ENCODE data around the gene TRIM36. TPM values are rescaled to one million over a fixed set of nuclear protein-coding genes. Genes with fewer than 3 reads are reported as not detected.

Gene TRIM36
- total RNA-seq, 3 donors from 2014 or later = 20.6 to 45.7 (median 27.1) TPM

- intact Hi-C loops (cut with DNase I, micrococcal nuclease) = no loop called here
- no peak overlapping the region for H3K4me3 ChIP-seq
- DNase-seq (peak in 1 of 3 donors; percentile 44), ATAC-seq (no peak)
- H3K36me3 ChIP-seq (ENCODE audit: low read depth) = no peaks in the 10 kb centered on the region
- H3K9me3 ChIP-seq = no peaks in the 10 kb centered on the region
- TF ChIP-seq, protein P1, sequence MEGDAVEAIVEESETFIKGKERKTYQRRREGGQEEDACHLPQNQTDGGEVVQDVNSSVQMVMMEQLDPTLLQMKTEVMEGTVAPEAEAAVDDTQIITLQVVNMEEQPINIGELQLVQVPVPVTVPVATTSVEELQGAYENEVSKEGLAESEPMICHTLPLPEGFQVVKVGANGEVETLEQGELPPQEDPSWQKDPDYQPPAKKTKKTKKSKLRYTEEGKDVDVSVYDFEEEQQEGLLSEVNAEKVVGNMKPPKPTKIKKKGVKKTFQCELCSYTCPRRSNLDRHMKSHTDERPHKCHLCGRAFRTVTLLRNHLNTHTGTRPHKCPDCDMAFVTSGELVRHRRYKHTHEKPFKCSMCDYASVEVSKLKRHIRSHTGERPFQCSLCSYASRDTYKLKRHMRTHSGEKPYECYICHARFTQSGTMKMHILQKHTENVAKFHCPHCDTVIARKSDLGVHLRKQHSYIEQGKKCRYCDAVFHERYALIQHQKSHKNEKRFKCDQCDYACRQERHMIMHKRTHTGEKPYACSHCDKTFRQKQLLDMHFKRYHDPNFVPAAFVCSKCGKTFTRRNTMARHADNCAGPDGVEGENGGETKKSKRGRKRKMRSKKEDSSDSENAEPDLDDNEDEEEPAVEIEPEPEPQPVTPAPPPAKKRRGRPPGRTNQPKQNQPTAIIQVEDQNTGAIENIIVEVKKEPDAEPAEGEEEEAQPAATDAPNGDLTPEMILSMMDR (IDR thresholded peaks at IDR 0.05) = no peak
- H3K4me1 ChIP-seq (ENCODE audit: low read depth) = no peaks in the 10 kb centered on the region
These were observed 69.3 kb downstream of the TRIM36 start for GRCh38 chr5:115100319-115100955.

DNA sequence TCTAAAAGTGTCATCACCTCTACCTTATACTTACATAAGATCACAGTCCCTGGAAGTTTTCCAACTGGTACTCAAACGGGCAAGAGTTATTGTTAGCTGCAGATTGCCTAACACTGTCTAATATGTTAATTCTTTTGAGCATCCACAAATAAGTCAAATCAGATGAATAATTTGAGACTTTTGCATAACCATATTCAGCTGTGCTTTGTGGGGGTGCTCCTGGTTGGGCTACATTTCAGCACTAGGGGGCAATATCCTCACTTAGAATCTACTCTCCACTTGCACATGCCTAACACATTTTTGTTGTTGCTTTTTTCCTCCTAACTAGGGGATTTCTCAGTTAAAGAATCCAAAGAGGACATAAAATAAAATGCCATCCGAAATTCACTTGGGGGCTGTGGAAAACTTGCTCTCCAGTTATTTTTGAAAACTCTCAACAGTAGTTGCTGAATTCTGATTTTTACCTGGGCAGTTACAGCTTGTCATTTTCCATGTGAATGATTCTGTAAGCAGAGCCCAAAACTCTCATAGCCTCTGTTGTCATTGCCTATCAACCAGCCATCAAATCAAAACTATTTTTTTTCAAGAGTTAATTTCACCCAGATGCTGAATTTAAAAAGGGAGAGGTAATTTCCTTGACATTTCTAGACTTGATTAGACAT, 71.5 kb downstream of the TRIM36 start:
- intact Hi-C loops (cut with DNase I, micrococcal nuclease) = loop anchor here in 1 of 2 donors (2.0 kb wide), 1 partner anchor 149 kb away; no protein-coding TSS in a partner anchor
- Histone ChIP-seq H3K4me3 (no peak overlapping the region), H3K4me1 (ENCODE audit: low read depth) (no peaks in the 10 kb centered on the region), H3K36me3 (ENCODE audit: low read depth) (no peaks in the 10 kb centered on the region), H3K9me3 (no peaks in the 10 kb centered on the region)
- TF ChIP-seq, protein P1 (IDR thresholded peaks at IDR 0.05) = peak; percentile 47
- peak in 1 of 3 donors; percentile 65 for DNase-seq
- ATAC-seq = peak; percentile 78

DNA sequence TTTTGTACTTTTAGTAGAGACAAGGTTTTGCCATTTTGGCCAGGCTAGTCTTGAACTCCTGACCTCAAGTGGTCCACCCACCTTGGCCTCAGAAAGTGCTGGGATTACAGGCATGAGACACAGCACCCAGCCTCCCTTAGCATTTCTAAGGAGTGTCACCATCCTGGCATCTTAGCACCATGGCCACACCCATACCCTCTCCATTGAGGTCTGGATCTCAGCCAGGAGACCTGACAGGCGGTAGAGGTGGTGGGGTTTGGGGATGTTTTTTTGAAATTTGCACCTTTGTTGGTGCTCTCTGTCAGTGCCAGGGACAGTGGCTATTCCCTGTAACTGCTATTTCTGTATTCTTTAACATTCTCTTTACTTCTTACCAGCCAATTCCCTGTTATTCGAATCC, 72.5 kb downstream of the TRIM36 start:
- Histone ChIP-seq H3K36me3 (ENCODE audit: low read depth) (no peaks in the 10 kb centered on the region), H3K9me3 (no peaks in the 10 kb centered on the region), H3K4me1 (ENCODE audit: low read depth) (no peaks in the 10 kb centered on the region), H3K4me3 (no peak overlapping the region)
- intact Hi-C loops (cut with DNase I, micrococcal nuclease) = no loop called here
- TF ChIP-seq, protein P1 (IDR thresholded peaks at IDR 0.05) = no peak
- DNase-seq (no peak), ATAC-seq (no peak)

GRCh38 chr5:115096034-115096769, 73.5 kb downstream of the TRIM36 start:
- DNase-seq (no peak), ATAC-seq (no peak)
- intact Hi-C loops (cut with DNase I, micrococcal nuclease) = no loop called here
- Histone ChIP-seq H3K36me3 (ENCODE audit: low read depth) (no peaks in the 10 kb centered on the region), H3K4me1 (ENCODE audit: low read depth) (no peaks in the 10 kb centered on the region), H3K9me3 (no peaks in the 10 kb centered on the region), H3K4me3 (no peak overlapping the region)
- TF ChIP-seq, protein P1 (IDR thresholded peaks at IDR 0.05) = no peak

- H3K4me1 ChIP-seq (ENCODE audit: low read depth) = no peaks in the 10 kb centered on the region
- TF ChIP-seq, protein P1 (IDR thresholded peaks at IDR 0.05) = no peak
- H3K9me3 ChIP-seq = no peaks in the 10 kb centered on the region
- intact Hi-C loops (cut with DNase I, micrococcal nuclease) = no loop called here
- no peak overlapping the region for H3K4me3 ChIP-seq
- DNase-seq = no peak
- no peak for ATAC-seq
- no peaks in the 10 kb centered on the region for H3K36me3 ChIP-seq (ENCODE audit: low read depth)
These were observed 81.8 kb downstream of the TRIM36 start for GRCh38 chr5:115087951-115088350.

Measured in mucosa of descending colon (tissue), 3 donors.